Activated CD4-positive, alpha-beta T cell treated with anti-CD3 and anti-CD28 coated beads for 48 hours (primary cell): ENCODE measurements around the gene STPG2.

Experiments used
- DNase-seq: peaks from one replicate; pipeline ENCODE4 v3.0.0-alpha.2; 2020

The STPG2 gene

DNA sequence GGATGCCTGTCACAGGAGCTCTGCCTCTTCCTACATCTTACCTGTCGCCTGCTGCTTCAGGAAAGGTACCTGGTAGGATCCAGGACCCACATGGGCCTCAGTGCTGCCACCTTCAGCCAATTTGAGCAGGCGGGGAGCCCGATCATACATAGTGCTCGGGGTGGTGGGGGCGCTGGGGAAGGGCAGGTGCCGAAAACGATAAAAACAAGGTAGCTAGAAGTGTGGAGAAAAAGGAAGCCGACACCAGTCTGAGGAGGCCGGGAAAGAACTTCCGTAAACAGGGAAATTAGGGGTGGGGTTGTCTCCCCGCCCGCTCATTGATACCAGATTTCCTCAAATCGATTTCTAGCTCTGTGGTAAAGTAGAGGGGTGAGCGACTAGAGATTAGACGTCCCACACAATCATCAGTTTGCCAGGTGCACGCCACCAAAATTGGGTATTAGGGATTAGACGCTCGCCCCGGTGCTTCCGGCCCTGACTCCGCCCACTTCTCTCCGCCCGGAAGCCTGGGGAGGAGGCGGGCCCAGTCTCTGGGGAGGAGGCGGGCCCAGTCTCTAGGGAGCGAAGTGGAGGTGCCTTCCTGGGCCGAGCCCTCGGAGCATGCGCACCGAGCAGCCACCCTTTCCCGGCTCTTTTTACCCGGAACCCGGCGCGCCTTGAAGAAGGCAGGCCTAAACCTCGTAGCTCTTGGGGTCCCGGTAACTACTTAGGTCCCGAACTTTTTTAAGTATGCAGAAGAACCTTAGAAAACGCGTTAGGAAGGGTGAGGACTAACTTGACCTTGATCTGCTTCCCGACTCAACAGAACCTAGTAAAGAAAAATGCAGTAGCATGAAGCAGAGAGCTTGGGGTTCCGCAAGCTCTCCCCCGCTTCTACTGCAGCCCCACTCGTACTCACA lies at the start of gene STPG2:
STPG2 (minus strand) TSS at position 476 of the 899 bp plus-strand sequence.
- DNase-seq, result peak; percentile 95

DNA sequence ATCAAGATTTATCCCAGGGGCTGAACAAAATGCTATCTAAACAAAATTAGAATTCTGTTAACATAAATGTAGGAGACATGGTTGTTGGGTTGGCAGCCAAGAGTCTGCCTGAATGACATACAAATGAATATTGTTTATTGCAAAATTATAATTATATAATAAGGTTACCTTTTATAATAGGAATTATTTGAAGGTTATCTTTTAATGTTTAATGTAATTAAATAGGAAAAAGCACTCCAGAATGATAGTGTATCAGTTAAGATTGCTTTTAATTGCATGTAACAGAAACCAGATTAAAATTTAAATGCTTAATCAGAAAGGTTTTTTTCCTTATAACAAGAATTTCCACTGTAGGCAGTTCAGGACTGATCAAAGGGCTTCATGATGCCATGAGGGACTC lies 42.0 kb upstream of the STPG2 start:
- no peak for DNase-seq

DNA sequence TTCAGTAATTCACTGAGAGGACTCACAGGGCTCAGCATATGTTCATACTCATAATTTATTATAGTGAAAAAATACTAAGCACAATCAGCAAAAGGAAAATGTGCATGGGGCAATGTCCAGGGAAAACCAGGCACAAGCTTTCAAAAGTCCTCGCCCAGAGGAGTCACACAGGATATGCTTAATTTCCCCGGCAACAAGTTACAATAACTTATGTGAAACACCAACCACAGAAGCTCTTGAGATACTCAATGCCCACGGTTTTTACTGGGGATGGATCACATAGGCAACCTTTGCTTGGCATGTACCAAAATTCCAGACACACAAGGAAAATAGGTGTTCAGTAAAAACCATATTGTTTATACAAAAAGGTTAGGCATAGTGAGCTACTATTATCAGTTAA lies 38.5 kb upstream of the STPG2 start:
- no peak for DNase-seq

DNA sequence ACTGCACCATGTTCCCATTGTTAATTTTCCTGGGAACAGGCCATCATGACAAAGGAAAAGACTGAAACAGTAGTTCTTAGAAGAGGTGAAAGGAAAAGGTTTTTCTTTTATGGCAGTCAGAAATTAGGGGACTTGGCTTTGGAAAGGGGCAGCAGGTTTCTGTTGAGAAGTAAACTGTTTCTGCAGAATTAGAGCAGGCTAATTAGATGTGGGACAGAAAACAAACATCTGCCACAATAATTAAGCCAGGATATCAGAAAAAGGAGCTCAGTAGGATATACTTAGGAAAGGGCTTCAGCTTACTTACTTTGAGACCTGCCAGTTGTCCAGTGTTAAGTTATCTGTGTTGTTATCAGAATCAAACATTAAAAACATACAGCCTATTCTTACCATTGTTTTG lies 36.7 kb upstream of the STPG2 start:
- no peak for DNase-seq

DNA sequence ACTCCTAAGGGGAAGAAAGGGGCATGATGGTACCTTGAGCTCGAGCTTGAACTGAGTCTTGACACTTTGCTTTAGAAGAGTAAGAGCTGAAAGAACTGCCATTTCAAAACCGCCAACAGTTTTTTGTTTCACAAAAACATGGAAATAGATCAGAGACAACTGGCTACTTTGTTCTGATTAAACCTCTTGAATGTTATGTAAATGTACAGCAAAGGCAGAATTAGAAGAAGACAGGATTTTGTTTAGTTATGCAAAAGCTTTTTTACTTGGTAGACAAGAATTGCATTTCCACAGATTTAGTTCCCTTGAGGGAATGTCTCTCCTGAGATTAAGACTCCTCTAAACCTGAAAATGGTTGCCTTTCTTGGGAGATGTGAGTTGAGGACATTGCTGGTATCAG lies 33.3 kb upstream of the STPG2 start:
- DNase-seq, result no peak

DNA sequence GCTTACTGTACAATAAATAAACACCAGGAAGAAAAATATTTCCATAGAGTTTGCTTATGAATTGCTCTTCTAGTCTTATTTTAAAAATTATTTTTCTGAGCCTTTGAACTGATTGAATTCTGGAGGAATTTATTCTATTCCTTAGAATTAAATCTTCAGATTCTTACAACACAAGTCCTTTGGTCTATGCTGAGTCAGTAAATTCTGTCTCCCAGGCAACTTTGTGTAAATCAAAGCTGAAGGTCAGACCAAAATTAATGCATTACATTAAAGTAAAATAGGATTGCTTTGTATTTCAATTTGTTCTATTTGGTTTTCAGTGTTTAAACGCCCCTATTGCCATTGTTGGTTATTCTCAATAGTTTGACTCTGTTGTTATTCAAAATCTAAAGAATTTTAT lies 26.8 kb upstream of the STPG2 start:
- DNase-seq, result no peak

DNA sequence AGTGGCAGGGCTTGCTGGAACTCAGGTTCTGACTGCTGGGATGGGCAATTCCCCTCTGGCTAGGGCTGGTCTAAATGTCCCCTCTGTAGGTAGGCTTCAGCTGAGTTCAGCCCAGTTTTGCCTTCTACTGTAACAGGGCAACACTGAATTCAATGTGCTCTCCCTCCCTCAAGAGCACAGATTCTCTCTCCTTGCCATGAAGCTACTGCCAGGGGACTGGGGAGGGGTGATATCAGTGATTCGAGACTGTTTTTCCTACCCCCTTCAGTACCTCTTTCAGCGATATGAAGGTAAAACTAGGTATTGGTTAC lies 23.4 kb upstream of the STPG2 start:
- no peak for DNase-seq

DNA sequence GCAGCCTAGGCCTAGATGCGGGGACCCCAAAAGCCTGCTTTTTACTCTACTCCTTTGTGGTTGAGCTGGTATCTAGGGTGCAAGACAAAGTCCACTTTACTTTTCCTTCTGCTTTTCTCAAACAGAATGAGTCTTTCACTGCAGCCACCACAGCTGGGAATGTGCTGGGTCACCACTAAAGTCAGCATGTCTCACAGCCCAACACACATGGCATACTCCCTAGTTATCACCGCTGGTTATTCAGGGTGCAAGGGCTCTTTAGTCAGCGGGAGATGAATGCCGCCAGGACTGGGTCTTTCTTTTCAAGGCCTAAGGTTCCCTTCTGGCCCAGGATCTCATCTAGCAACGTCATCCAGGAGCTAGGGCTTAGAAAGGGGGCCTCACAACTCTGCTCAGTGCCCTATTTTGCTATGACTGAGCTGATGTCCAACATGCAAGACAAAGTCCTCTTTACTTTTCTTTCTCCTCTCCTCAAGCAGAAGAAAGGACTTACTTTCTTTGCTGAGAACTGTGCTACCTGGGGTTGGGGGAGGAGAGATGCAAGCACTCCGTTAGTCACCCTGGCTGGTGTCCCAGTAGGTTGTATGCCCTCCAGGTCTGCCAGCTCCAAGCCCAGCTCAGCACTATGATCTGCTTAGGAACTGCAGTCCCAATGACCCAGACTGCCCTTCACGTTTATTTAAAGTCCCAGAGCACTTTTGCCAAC lies 22.9 kb upstream of the STPG2 start:
- DNase-seq, result no peak

DNA sequence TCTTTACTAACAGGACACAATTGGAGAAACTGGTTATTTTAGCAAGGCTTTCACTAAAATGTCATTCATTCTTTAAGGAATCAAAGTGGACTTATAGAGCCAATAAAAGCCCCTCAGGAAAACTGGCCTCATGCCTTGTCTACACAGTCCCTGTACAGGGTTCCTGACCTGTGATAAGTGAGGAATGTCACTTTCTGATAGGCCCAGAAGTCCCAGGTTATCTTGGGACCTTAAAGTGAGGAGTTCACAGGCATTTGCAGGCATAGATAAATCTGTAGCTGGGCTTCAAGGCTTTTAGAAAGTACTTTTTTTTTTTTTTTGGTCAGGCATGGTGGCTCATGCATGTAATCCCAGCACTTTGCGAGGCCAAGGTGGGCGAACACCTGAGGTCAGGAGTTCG lies 19.4 kb upstream of the STPG2 start:
- DNase-seq, result no peak

DNA sequence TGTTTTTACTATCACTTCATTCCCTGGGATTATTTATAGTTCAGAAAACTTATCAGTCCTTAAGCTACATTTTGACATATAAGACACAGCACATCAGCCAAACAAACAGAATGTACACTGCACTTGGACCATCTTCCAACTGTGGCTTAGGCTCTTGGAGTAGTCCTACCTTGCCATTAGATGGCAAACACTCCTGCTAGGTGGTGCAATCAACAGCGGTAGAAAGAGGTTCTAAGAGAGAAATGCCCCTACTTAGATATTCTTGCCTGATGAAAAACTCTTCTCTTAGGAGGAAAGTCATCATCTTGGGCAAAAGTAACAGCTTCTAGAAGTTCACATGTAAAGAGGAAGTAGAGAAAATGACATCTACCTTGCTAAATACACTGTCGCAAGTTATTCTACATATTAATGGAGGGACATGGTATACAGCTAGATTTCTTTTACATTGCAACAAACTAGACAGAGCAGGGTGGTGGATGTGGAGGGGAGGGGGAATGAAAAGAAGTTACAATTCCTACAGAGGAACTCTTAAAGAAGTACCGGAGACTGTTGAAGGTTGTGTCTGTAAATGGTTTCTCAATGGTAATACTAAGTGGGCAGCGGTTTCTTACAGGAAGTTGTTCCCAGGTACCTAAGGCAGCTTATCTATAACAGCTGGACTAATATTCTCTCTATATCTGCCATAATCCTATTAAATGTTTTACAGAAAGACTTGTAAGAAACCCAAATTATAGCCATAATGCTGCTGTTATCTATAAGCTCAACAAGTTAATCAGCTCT lies 8.1 kb upstream of the STPG2 start:
- no peak for DNase-seq

DNA sequence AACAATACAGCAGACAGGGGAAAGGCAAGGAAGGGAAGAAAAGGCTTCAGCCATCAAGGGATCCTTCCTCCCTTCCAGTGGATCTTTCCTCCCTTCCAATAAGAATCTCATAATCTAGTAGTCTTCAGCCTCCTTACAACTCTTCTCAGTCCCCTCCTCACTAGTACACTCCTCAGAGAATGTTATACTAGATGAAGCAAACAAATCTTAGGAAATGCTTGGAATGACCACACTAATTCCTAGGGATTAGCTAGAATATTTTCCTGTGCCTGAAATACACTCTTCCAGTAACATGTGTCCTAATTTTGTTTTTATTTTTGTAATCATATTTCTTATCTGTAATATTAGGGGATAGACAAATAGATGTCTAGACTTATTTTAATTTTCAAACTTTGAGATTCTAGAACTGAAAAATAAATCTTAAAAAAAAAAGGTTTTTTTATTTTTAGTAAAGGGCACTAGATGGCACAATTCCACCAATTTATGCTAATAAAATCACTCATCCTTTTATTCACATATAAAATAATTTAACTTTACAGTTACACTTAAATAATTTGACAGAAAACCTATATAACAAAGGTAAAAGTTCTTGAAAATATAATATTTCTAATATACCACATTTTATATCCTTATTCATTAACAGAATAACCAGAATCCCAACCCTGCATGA lies 7.0 kb upstream of the STPG2 start:
- DNase-seq, result no peak

DNA sequence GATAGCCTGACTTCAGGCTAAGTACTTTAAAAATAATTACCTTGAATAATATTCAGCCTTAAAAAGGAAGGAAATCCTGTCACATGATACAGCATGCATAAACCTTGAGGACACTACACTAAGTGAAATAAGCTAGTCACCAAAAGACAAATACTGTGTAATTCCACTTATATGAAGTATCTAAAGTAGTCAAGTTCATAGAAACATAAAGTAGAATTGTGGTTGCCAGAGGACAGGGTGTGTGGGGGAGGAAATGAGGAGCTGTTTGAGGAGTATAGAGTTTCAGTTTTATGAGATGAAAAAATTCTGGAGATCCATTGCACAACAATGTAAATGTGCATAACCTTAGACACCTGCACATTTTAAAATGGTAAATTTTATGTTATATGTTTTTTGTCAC lies 5.6 kb upstream of the STPG2 start:
- no peak for DNase-seq

DNA sequence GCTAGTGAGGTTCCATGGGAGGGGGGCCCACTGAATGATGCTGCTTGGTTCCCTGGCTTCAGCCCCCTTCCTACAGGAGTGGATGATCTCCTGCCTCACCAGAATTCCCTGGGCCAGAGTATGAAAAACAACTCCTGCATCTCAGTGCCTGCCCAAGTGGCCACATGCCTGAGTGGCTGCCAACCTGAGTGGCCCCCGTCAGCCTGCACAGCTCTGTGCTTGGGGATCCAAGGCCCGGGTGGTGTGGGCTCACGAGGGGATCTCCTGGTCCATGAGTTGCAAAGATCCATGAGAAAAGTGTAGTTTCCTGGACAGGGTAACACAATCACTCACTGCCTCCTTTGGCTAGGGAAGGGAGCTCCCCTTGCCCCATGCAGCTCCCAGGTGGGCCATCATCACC lies 17.1 kb downstream of the STPG2 start:
- DNase-seq, result no peak

DNA sequence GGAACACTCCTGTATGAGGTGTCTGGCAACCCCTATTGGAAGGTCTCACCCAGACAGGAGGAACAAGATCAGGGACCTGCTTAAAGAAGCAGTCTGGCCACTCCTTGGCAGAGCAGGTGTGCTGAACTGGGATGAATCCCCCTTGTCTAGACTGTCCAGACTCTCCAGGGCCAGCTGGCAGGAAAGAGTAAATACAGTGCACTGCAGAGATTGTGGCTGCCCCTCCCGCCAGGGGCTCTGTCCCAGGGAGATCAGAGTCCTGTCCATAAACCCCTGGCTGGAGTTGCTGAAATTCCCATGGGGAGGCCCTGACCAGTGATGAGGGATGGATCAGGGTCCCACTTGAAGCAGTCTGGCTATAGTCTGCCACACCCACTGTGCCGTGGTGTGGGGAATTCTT lies 17.7 kb downstream of the STPG2 start:
- no peak for DNase-seq

DNA sequence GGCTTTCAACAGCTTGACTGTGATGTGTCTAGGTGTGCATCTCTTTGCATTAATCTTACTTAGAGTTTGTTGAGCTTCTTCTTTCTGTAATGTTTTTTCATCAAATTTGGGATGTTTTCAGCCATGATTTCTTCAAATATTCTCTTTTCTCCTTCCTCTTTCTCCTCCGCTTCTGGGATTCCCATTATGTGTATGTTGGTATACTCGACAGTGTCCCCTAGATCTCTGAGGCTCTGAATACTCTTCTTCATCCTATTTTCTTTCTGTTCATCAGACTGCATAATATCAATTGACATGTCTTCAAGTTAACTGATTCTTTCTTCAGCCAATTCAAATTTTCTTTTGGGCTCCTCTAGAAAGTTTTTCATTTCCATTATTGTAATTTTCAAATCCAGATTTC lies 25.9 kb downstream of the STPG2 start:
- DNase-seq, result no peak

DNA sequence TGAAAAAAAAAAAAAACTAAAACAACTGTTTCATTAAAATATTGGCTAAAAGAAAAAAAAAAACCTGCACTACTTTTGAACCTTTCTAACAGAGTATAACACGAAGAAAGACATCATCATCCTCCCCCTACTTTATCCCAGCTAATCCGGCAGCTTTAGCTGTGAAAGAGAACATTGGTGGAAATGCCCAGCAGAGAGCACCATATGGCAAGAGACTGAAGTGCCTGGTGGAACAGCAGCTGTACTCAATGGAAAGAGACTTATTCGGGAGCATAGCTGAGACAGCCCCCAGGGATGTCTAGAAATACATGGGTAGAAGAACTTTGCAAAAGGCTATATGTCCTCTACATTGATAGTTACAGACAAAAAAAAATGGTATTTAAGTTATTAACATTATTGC lies 30.3 kb downstream of the STPG2 start:
- no peak for DNase-seq

DNA sequence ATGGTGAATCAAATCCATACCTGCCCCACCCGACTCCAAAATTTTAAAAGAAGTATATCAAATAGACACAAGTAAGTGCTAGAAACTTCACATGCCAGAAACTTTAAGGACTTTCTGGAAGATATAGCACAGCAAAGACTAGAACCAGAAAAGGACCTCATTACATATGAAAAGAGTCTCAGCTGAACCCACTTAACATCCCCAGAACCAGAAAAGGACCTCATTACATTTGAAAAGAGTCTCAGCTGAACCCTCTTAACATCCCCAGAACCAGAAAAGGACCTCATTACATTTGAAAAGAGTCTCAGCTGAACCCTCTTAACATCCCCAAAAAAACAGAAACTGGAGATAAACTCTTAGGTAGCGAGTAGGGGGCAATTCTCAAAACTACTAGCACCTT lies 32.3 kb downstream of the STPG2 start:
- no peak for DNase-seq

DNA sequence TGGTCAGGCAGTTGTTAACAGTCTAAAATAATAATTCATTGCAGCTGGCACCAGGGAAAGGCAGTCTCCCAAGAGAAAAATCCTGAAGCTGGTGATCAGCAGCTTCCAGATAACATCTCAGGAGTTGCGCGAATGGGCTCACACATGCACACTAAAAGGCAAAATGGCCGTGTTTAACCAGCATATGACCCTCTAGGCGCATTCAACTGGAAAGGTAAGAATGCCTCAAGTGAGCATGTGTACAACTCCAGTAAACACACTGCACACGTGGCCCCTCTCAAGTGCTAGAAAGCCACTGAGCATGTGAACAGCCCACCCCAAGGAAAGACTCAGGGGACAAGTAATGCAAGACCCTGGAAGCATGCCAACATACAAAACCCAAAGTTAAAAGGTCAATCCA lies 33.1 kb downstream of the STPG2 start:
- no peak for DNase-seq

DNA sequence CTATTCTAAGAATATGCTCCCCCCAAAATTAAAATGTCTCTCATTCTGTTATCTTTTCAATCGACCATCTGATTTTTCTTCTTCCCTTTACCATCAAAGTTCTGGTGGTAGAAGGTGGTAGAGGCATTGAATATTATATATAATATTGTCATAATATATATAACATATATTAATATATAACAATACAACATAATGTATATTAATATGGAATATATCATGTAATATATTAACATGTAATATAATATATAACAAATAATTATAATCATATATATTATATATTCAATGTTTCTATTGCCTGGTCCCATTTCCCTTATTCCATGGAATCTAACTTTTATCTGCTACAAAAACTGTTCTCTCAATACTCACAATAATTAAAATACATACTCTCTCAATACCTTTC lies 40.6 kb downstream of the STPG2 start:
- no peak for DNase-seq

DNA sequence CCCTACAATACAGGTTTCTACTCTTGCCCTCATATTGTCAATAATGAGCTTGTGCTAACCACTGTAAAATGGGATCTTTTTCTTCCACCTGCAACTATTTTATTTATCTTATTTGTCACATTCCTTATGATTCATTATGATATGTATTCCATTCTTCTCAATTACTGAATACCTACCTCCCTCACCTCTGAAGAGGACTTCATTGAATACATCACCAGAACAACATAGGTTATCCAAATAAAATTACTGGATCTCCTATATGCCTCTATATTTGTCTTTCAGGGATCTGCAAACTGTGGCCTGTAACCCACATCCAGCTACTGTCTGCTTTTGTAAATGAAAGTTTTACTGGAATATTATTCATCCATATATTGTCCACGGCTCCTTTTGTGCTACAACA lies 41.3 kb downstream of the STPG2 start:
- DNase-seq, result no peak

DNA sequence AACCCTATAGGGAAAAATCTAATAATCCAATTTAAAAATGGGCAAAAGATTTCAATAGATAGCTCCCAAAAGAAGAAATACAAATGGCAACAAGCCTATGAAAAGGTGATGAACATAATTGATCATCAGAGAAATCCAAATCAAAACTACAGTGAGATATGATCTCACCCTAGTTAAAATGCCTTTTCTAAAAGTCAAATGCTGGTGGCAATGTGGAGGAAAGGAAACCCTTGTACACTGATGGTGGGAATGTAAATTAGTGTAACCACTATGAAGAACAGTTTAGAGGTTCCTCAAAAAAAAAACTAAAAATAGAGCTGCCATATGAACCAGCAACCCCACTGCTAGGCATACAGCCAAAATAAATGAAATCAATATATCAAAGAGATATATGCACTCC lies 44.5 kb downstream of the STPG2 start:
- no peak for DNase-seq

DNA sequence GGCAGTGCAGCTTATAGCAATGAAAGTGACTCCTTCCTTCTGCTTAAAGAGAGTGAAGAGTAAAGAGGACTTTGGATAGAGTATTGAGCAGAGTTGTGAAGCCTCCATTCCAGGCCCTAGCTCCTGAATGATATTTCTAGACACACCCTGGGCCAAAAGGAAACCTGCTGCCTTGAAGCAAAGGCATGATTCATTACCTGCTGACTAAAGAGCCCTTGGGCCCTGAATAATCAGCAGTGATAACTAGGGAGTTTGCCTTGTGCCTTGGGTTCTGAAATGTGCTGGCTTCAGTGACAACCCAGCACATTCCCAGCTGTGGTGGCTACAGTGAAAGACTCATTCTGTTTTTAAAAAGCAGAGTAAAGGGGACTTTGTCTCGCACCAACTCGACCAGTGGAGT lies 49.2 kb downstream of the STPG2 start:
- no peak for DNase-seq

DNA sequence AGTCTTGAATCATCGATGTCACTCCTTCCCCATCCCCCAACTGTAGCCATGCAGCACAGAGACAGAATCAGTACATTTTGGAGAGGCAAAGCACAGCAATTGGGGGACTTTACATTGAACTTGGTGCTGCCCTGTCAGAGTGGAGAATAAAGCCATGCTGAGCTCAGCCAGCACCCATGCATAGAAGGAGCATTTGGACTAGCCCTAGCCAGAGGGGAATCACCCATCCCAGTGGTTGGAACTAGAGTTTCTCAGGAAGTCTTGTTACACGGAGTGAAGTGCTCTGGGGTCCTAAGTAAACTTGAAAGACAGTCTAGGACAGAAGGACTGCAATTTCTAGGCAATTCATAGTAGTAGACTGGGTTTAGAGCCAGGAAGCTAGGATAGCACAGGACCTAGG lies 49.6 kb downstream of the STPG2 start:
- DNase-seq, result no peak
